Endothelial cell of umbilical vein (primary cell): ENCODE measurements around the gene PLEKHH2. TPM values are rescaled to one million over a fixed set of nuclear protein-coding genes. Genes with fewer than 3 reads are reported as not detected.

ENCODE experiments used
- BruUV-seq: library from RNA; stranded (reverse); fragments of 400-500 nt; replicated peaks from 2 replicates; lab custom pipeline; 2021; lab: Mats Ljungman, UMichigan
- CTCF ChIA-PET: fragments of 300-600, 350-600 bp; sonication (Branson Sonifier 250); formaldehyde crosslinking; loops from one replicate; lab custom pipeline; 2021; ENCODE audit warnings: antibody characterized with exemption, inconsistent platforms; lab: Charles Lee
- POLR2A ChIA-PET: fragments of 300-600, 350-600 bp; sonication (Branson Sonifier 250); formaldehyde crosslinking; loops from one replicate; lab custom pipeline; 2021; ENCODE audit warnings: antibody characterized with exemption, inconsistent platforms; lab: Charles Lee
- DNase-seq: peaks from one replicate; pipeline ENCODE4 v3.0.0-alpha.2; 2011; ENCODE audit warnings: low read depth, low spot score
- FAIRE-seq: peaks from 2 replicates; lab custom pipeline; 2011; peaks lifted over from hg19 to GRCh38; lab: Jason Lieb, UNC
- H2AFZ ChIP-seq: 2 replicates; pipeline ENCODE4 v1.6.0; 2012; ENCODE audit warnings: low read depth, low read length, control low read depth, inconsistent platforms
- H3K27ac ChIP-seq: 2 replicates; pipeline ENCODE4 v1.5.1; 2011; ENCODE audit warnings: low read depth, mild to moderate bottlenecking, control low read depth, low read length, moderate library complexity; ENCODE audit not compliant: insufficient read depth
- H3K27me3 ChIP-seq, 2 experiments: 2 replicates each; pipeline versions ENCODE4 v1.6.0 to v1.6.1; 2011; ENCODE audit warnings: low read length in 2 of 2, mixed read lengths in 1 of 2; ENCODE audit not compliant: control insufficient read depth in 2 of 2, insufficient read depth in 2 of 2
- H3K36me3 ChIP-seq, 2 experiments: 2 replicates in 1 of 2; 3 replicates in 1 of 2; pipeline ENCODE4 v1.5.1; 2011; ENCODE audit warnings: low read length in 2 of 2, mild to moderate bottlenecking in 1 of 2, moderate library complexity in 1 of 2; ENCODE audit not compliant: control insufficient read depth in 2 of 2, insufficient read depth in 2 of 2; ENCODE audit errors: extremely low read depth in 1 of 2
- H3K4me1 ChIP-seq: 3 replicates; pipeline ENCODE4 v1.5.1; 2011; ENCODE audit warnings: mild to moderate bottlenecking, low read length; ENCODE audit not compliant: control insufficient read depth, insufficient read depth; ENCODE audit errors: extremely low read depth
- H3K4me2 ChIP-seq: 2 replicates; pipeline ENCODE4 v1.6.1; 2011; ENCODE audit warnings: low read length, control low read depth, mixed read lengths; ENCODE audit not compliant: insufficient read depth
- H3K4me3 ChIP-seq, 3 experiments: fragments of 200-600 bp in 1 of 3; sonication (generic), shearing (Covaris generic) in 1 of 3; replicated peaks in 1 of 3; 2 replicates each; pipeline ENCODE4 v1.5.1; 2011 to 2016; ENCODE audit warnings: control low read depth in 3 of 3, low read length in 3 of 3, mild to moderate bottlenecking in 2 of 3, inconsistent platforms in 1 of 3, low read depth in 1 of 3, moderate library complexity in 1 of 3; ENCODE audit not compliant: insufficient read depth in 1 of 3
- H3K79me2 ChIP-seq: 2 replicates; pipeline ENCODE4 v1.6.0; 2012; ENCODE audit warnings: low read length, inconsistent platforms; ENCODE audit not compliant: control insufficient read depth, insufficient read depth
- H3K9ac ChIP-seq: replicated peaks from 2 replicates; pipeline ENCODE3; 2011; ENCODE audit warnings: low read length, control low read depth; ENCODE audit not compliant: insufficient read depth; ENCODE audit errors: extremely low read depth
- H3K9me1 ChIP-seq: replicated peaks from 3 replicates; pipeline ENCODE4 v1.6.0; 2011; ENCODE audit warnings: mild to moderate bottlenecking, low read length; ENCODE audit not compliant: control insufficient read depth, insufficient read depth; ENCODE audit errors: extremely low read depth
- H3K9me3 ChIP-seq: replicated peaks from 2 replicates; pipeline ENCODE4 v1.5.1; 2012; ENCODE audit warnings: low read length, inconsistent platforms; ENCODE audit not compliant: control insufficient read depth, insufficient read depth
- H4K20me1 ChIP-seq: replicated peaks from 2 replicates; pipeline ENCODE3; 2011; ENCODE audit warnings: mild to moderate bottlenecking, low read length; ENCODE audit not compliant: control insufficient read depth, insufficient read depth; ENCODE audit errors: extremely low read depth
- EZH2 ChIP-seq: IDR thresholded peaks from 2 replicates; pipeline ENCODE4 v1.6.1; 2012; ENCODE audit warnings: borderline replicate concordance, low read depth, mild to moderate bottlenecking, moderate library complexity, low read length, inconsistent platforms; ENCODE audit not compliant: severe bottlenecking
- FOS ChIP-seq: IDR thresholded peaks from 2 replicates; pipeline ENCODE4 v1.6.1; 2011; ENCODE audit warnings: mild to moderate bottlenecking, low read length, moderate library complexity, borderline replicate concordance; ENCODE audit not compliant: insufficient read depth
- GATA2 ChIP-seq: IDR thresholded peaks from 2 replicates; pipeline ENCODE4 v1.7.0; 2011; ENCODE audit warnings: low read depth, mild to moderate bottlenecking, moderate library complexity, mixed read lengths, low read length; ENCODE audit not compliant: insufficient read length, insufficient read depth
- JUN ChIP-seq: IDR thresholded peaks from 2 replicates; pipeline ENCODE4 v1.6.1; 2011; ENCODE audit warnings: borderline replicate concordance, low read depth; ENCODE audit not compliant: insufficient read length, insufficient read depth
- MYC ChIP-seq: IDR thresholded peaks from one replicate; pipeline ENCODE4 v1.6.1; 2011; ENCODE audit warnings: mild to moderate bottlenecking, low read depth, low read length
- POLR2A ChIP-seq: IDR thresholded peaks from 2 replicates; pipeline ENCODE4 v1.6.1; 2012; ENCODE audit warnings: low read depth, mild to moderate bottlenecking, control low read depth, low read length
- POLR2AphosphoS5 ChIP-seq: IDR thresholded peaks from 2 replicates; pipeline ENCODE4 v1.6.1; 2012; ENCODE audit warnings: low read depth, mild to moderate bottlenecking, control low read depth, low read length, moderate library complexity; ENCODE audit not compliant: insufficient read depth
- dilution Hi-C: fragments of 300-500 bp; cut with MboI; formaldehyde crosslinking; loops from one replicate; pipeline ENCODE4 v1.15.0; 2019; ENCODE audit warnings: low sequenced_read_pairs; ENCODE audit not compliant: extremely low pct_ligation_motif_present
- intact Hi-C: fragments of 100-400 bp; cut with micrococcal nuclease; formaldehyde crosslinking; loops from one replicate; pipeline ENCODE4 v1.10.0; 2022
- polyA plus RNA-seq, 4 experiments: library from polyadenylated mRNA; depleted of rRNA in 3 of 4; stranded (reverse) in 3 of 4; unstranded in 1 of 4; fragments of >200 nt; gene quantifications; 2 replicates each; pipeline versions ENCODE4 v1.2.1 to v1.2.3, GENCODE V29; 2011 to 2012; ENCODE audit warnings: missing spikeins in 1 of 4
- total RNA-seq: library from RNA; stranded (reverse); gene quantifications from 2 replicates; pipeline ENCODE4 v1.2.3, GENCODE V29; 2021
- TF ChIP-seq, protein P1 (sequence below): IDR thresholded peaks from 2 replicates; pipeline ENCODE4 v1.6.1; 2011; ENCODE audit not compliant: insufficient read depth, insufficient read length
- TF ChIP-seq, protein P2 (sequence below), 2 donors: IDR thresholded peaks; 1 replicate in 1 of 2; 2 replicates in 1 of 2; pipeline ENCODE4 v1.5.1; 2011; ENCODE audit warnings: low read length in 2 of 2, mild to moderate bottlenecking in 2 of 2, moderate library complexity in 2 of 2, control low read depth in 1 of 2, inconsistent platforms in 1 of 2, low read depth in 1 of 2; ENCODE audit not compliant: insufficient read depth in 1 of 2; ENCODE audit errors: extremely low read depth in 1 of 2

PLEKHH2 gene
- total and polyA plus RNA-seq, 2 donors (not counting 3 experiments of a cell fraction or from before 2014, with no cell fraction given), result 0.41 to 0.58 TPM

DNA sequence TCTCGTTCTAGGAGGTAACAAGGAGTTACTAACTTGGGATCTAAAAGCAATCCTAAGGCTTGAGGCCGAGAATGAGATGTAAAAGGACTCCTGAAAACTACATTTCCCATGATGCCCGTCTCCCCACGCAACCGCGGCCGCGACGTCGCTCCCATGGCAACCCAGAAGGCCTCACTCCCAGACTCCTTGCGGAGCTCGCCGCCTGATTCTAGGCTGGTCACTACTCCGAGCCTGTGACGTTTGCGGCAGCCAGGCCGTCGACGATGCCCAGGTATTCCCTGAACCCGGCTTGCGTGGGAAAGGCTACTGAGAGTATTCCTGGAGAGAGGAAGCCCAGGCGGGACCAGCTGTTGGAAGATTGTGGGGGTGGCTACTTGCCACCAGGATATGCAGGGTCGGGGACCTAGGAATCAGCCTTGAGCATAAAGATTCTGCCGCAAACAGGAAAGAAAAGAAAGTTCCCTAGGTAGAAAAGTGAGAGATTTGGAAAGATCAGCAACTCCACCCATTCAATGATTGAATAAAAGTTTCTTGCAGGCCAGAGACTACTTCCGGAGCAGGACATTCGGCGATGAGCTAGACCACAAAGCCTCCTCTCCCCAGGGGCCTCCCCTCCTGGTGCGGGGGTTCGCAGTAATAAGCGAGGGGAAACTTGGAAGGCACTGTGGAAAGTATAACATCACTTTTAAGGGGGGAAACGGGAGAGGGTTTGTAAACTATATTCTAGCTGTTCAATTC is 137.0 kb downstream of the PLEKHH2 start, which contains the start of gene DYNC2LI1:
DYNC2LI1 (plus strand) TSS at position 164 of the 738 bp plus-strand sequence; CDS start at position 264, 100 bp downstream.
- TSS peak; percentile 68 for BruUV-seq

More for the DNA sequence above, 137.0 kb downstream of the PLEKHH2 start, which contains the start of gene DYNC2LI1:
- no peaks in the 10 kb centered on the region for H4K20me1 ChIP-seq
- H2AFZ ChIP-seq, result peak within 1 kb of the TSS; percentile 96
- DNase-seq (peak; percentile 95), FAIRE-seq (peak; percentile 95)
- H3K79me2 ChIP-seq, result no peaks in the 10 kb centered on the region
- dilution Hi-C loops (no loop called here), intact Hi-C loops (no loop called here)
- H3K27ac ChIP-seq, result peak within 1 kb of the TSS; percentile 79
- H3K4me3 ChIP-seq, result peak within 1 kb of the TSS; percentile 70 to 92 (median 81)
- POLR2A ChIA-PET, result interaction anchor here (1.0 kb wide), 1 partner anchor 9 kb away, joined by 4 read pairs; no protein-coding TSS in a partner anchor
- H3K9me1 ChIP-seq, result no peaks in the 10 kb centered on the region
- H3K27me3 ChIP-seq, result peaks cover 0 to 2% of the 10 kb centered on the region in 2 experiments
- peaks cover 6% of the 10 kb centered on the region for H3K4me1 ChIP-seq
- TF ChIP-seq, protein P1, sequence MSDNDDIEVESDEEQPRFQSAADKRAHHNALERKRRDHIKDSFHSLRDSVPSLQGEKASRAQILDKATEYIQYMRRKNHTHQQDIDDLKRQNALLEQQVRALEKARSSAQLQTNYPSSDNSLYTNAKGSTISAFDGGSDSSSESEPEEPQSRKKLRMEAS, result no peak
- TF ChIP-seq FOS (no peak), GATA2 (no peak), POLR2AphosphoS5 (peak; percentile 55), EZH2 (no peak), POLR2A (peak; percentile 77), JUN (no peak), MYC (no peak)
- TF ChIP-seq, protein P2, sequence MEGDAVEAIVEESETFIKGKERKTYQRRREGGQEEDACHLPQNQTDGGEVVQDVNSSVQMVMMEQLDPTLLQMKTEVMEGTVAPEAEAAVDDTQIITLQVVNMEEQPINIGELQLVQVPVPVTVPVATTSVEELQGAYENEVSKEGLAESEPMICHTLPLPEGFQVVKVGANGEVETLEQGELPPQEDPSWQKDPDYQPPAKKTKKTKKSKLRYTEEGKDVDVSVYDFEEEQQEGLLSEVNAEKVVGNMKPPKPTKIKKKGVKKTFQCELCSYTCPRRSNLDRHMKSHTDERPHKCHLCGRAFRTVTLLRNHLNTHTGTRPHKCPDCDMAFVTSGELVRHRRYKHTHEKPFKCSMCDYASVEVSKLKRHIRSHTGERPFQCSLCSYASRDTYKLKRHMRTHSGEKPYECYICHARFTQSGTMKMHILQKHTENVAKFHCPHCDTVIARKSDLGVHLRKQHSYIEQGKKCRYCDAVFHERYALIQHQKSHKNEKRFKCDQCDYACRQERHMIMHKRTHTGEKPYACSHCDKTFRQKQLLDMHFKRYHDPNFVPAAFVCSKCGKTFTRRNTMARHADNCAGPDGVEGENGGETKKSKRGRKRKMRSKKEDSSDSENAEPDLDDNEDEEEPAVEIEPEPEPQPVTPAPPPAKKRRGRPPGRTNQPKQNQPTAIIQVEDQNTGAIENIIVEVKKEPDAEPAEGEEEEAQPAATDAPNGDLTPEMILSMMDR (IDR thresholded peaks at IDR 0.05; ENCODE audit: extremely low read depth in 1 of 2, insufficient read depth in 1 of 2, low read depth in 1 of 2, low read length in 2 of 2), result no peak
- no peaks in the 10 kb centered on the region for H3K36me3 ChIP-seq
- H3K9me3 ChIP-seq, result no peaks in the 10 kb centered on the region
- peak within 1 kb of the TSS; percentile 88 for H3K9ac ChIP-seq
- CTCF ChIA-PET, result interaction anchor here (0.9 to 2.2 kb wide), 3 partner anchors 15 to 28 kb away, joined by 3 to 7 read pairs (median 4); no protein-coding TSS in a partner anchor
- H3K4me2 ChIP-seq, result peak within 1 kb of the TSS; percentile 92
